Measurements from ENCODE around the gene HECTD4. TPM values are rescaled to one million over a fixed set of nuclear protein-coding genes. Genes with fewer than 3 reads are reported as not detected.

HECTD4 gene
- total and polyA plus RNA-seq, 4 donors = 4.3 to 80.1 (median 25.5) TPM

DNA sequence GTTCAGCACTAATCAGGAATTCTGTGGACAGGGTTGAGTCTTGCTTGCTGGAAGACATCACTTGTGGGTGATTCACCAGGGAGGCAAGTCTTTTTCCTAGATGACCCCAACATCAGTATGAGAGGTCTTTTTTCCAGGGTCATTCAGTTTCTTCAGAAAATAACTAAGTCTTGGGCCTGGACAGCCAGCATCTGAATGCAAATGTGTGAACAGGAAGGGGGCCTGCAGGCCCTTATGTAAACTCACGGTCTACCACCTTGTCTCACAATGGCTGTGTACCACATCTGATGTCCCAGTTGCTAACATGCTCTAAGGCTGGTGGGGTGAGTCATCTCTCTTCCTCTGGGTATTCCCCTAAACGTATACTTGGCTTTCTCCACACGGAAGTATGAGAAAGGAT, 79.2 kb downstream of the HECTD4 start:
- Histone ChIP-seq H3K9me3 (ENCODE audit: control insufficient read depth in 4 of 4, low read length in 3 of 4) (no peaks in the 10 kb centered on the region), H3K9ac (ENCODE audit: low read depth in 1 of 2, low read length in 2 of 2) (no peak overlapping the region), H3K4me1 (ENCODE audit: control insufficient read depth in 4 of 4, insufficient read depth in 4 of 4, low read length in 3 of 4) (peaks cover 2 to 12% (median 9%) of the 10 kb centered on the region in 4 donors), H3K27ac (ENCODE audit: low read depth in 1 of 2, low read length in 2 of 2) (no peak overlapping the region), H3K4me3 (ENCODE audit: low read depth in 1 of 3, low read length in 3 of 3) (no peak overlapping the region), H3K27me3 (ENCODE audit: control insufficient read depth in 4 of 4, insufficient read depth in 4 of 4, low read length in 3 of 4) (no peaks in the 10 kb centered on the region), H3K36me3 (ENCODE audit: control insufficient read depth in 4 of 4, insufficient read depth in 3 of 4, low read depth in 1 of 4, low read length in 3 of 4) (peaks cover 5 to 8% (median 7%) of the 10 kb centered on the region in 4 donors)
- WGBS = 75% methylated on average over 3 of the region's 3 CpGs
- TF ChIP-seq SP1 (IDR thresholded peaks at IDR 0.05) (no peak), YY1 (IDR thresholded peaks at IDR 0.05) (no peak), RXRA (IDR thresholded peaks at IDR 0.05) (no peak), RAD21 (IDR thresholded peaks at IDR 0.05) (no peak), GABPA (IDR thresholded peaks at IDR 0.05 in 1 of 2, conservative IDR thresholded peaks at IDR 0.05 in 1 of 2) (no peak), JUND (IDR thresholded peaks at IDR 0.05) (no peak), FOXA1 (IDR thresholded peaks at IDR 0.05) (no peak)
- TF ChIP-seq, protein P1, sequence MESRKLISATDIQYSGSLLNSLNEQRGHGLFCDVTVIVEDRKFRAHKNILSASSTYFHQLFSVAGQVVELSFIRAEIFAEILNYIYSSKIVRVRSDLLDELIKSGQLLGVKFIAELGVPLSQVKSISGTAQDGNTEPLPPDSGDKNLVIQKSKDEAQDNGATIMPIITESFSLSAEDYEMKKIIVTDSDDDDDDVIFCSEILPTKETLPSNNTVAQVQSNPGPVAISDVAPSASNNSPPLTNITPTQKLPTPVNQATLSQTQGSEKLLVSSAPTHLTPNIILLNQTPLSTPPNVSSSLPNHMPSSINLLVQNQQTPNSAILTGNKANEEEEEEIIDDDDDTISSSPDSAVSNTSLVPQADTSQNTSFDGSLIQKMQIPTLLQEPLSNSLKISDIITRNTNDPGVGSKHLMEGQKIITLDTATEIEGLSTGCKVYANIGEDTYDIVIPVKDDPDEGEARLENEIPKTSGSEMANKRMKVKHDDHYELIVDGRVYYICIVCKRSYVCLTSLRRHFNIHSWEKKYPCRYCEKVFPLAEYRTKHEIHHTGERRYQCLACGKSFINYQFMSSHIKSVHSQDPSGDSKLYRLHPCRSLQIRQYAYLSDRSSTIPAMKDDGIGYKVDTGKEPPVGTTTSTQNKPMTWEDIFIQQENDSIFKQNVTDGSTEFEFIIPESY (IDR thresholded peaks at IDR 0.05) = no peak
- no peak for DNase-seq (ENCODE audit: low spot score)

DNA sequence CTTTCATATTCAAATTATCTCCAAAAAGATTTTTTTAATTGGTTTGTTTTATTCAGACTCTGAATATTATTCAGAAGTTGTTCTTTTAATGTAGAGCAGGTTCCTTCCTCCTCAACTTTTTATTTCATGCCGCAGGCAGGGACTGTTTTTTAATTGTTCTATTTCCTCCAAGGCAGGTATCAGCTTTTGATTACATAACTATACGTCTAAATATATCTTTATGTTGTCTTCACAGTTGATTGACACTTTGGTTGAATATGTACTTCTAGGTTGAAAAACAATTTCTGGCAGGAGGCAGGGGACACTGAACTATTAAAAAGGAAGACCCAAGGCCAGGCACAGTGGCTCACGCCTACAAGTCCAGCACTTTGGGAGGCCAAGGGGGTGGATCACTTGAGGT, 82.5 kb downstream of the HECTD4 start:
- no peak for DNase-seq (ENCODE audit: low spot score)
- Histone ChIP-seq H3K36me3 (ENCODE audit: control insufficient read depth in 4 of 4, insufficient read depth in 3 of 4, low read depth in 1 of 4, low read length in 3 of 4) (peaks cover 7 to 22% (median 11%) of the 10 kb centered on the region in 4 donors), H3K4me1 (ENCODE audit: control insufficient read depth in 4 of 4, insufficient read depth in 4 of 4, low read length in 3 of 4) (no peaks in the 10 kb centered on the region), H3K27me3 (ENCODE audit: control insufficient read depth in 4 of 4, insufficient read depth in 4 of 4, low read length in 3 of 4) (no peaks in the 10 kb centered on the region), H3K9ac (ENCODE audit: low read depth in 1 of 2, low read length in 2 of 2) (no peak overlapping the region), H3K4me3 (ENCODE audit: low read depth in 1 of 3, low read length in 3 of 3) (no peak overlapping the region), H3K9me3 (ENCODE audit: control insufficient read depth in 4 of 4, low read length in 3 of 4) (no peaks in the 10 kb centered on the region), H3K27ac (ENCODE audit: low read depth in 1 of 2, low read length in 2 of 2) (no peak overlapping the region)
- 81% methylated on average over 3 of the region's 3 CpGs for WGBS
- no peak for TF ChIP-seq RXRA (IDR thresholded peaks at IDR 0.05)
- TF ChIP-seq YY1 (IDR thresholded peaks at IDR 0.05) = no peak
- TF ChIP-seq, protein P2, sequence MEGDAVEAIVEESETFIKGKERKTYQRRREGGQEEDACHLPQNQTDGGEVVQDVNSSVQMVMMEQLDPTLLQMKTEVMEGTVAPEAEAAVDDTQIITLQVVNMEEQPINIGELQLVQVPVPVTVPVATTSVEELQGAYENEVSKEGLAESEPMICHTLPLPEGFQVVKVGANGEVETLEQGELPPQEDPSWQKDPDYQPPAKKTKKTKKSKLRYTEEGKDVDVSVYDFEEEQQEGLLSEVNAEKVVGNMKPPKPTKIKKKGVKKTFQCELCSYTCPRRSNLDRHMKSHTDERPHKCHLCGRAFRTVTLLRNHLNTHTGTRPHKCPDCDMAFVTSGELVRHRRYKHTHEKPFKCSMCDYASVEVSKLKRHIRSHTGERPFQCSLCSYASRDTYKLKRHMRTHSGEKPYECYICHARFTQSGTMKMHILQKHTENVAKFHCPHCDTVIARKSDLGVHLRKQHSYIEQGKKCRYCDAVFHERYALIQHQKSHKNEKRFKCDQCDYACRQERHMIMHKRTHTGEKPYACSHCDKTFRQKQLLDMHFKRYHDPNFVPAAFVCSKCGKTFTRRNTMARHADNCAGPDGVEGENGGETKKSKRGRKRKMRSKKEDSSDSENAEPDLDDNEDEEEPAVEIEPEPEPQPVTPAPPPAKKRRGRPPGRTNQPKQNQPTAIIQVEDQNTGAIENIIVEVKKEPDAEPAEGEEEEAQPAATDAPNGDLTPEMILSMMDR (IDR thresholded peaks at IDR 0.05; ENCODE audit: low read depth, low read length, missing input control) = no peak
- TF ChIP-seq TAF1 (conservative IDR thresholded peaks at IDR 0.05) = no peak
- TF ChIP-seq FOXA1 (IDR thresholded peaks at IDR 0.05) = no peak
- TF ChIP-seq, protein P3, sequence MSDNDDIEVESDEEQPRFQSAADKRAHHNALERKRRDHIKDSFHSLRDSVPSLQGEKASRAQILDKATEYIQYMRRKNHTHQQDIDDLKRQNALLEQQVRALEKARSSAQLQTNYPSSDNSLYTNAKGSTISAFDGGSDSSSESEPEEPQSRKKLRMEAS (IDR thresholded peaks at IDR 0.05) = no peak
- no peak for TF ChIP-seq JUND (IDR thresholded peaks at IDR 0.05)
- TF ChIP-seq, protein P4, sequence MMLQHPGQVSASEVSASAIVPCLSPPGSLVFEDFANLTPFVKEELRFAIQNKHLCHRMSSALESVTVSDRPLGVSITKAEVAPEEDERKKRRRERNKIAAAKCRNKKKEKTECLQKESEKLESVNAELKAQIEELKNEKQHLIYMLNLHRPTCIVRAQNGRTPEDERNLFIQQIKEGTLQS (IDR thresholded peaks at IDR 0.05) = no peak
- TF ChIP-seq, protein P1 (IDR thresholded peaks at IDR 0.05) = no peak
- TF ChIP-seq HNF4G (IDR thresholded peaks at IDR 0.05) = no peak
- TF ChIP-seq, protein P5, sequence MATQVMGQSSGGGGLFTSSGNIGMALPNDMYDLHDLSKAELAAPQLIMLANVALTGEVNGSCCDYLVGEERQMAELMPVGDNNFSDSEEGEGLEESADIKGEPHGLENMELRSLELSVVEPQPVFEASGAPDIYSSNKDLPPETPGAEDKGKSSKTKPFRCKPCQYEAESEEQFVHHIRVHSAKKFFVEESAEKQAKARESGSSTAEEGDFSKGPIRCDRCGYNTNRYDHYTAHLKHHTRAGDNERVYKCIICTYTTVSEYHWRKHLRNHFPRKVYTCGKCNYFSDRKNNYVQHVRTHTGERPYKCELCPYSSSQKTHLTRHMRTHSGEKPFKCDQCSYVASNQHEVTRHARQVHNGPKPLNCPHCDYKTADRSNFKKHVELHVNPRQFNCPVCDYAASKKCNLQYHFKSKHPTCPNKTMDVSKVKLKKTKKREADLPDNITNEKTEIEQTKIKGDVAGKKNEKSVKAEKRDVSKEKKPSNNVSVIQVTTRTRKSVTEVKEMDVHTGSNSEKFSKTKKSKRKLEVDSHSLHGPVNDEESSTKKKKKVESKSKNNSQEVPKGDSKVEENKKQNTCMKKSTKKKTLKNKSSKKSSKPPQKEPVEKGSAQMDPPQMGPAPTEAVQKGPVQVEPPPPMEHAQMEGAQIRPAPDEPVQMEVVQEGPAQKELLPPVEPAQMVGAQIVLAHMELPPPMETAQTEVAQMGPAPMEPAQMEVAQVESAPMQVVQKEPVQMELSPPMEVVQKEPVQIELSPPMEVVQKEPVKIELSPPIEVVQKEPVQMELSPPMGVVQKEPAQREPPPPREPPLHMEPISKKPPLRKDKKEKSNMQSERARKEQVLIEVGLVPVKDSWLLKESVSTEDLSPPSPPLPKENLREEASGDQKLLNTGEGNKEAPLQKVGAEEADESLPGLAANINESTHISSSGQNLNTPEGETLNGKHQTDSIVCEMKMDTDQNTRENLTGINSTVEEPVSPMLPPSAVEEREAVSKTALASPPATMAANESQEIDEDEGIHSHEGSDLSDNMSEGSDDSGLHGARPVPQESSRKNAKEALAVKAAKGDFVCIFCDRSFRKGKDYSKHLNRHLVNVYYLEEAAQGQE (IDR thresholded peaks at IDR 0.05) = no peak
- TF ChIP-seq NR2F2 (IDR thresholded peaks at IDR 0.05) = no peak

All from liver (tissue), 9 donors.